B cell (primary cell): ENCODE results near the gene MTUS2. TPM values are rescaled to one million over a fixed set of nuclear protein-coding genes. Genes with fewer than 3 reads are reported as not detected.

ENCODE experiments used
- ATAC-seq: fragments of 200-7000 bp; cut with Tn5 transposase; one replicate; pipeline ENCODE4 v1.10.0; 2021; ENCODE audit warnings: low read depth, mild to moderate bottlenecking, moderate number of reproducible peaks, moderate library complexity
- CTCF ChIA-PET: fragments of 350-600 bp; sonication (Branson Sonifier 250); formaldehyde crosslinking; loops from one replicate; lab custom pipeline; 2021; ENCODE audit warnings: antibody characterized with exemption, inconsistent platforms; lab: Charles Lee
- POLR2A ChIA-PET: fragments of 350-600 bp; sonication (Branson Sonifier 250); formaldehyde crosslinking; loops from one replicate; lab custom pipeline; 2021; ENCODE audit warnings: antibody characterized with exemption; lab: Charles Lee
- DNase-seq: peaks from one replicate; pipeline ENCODE4 v3.0.0; 2013
- H2AFZ ChIP-seq: 2 replicates; pipeline ENCODE4 v1.6.1; 2012; ENCODE audit warnings: mild to moderate bottlenecking, low read depth, low read length; ENCODE audit not compliant: insufficient read depth, poor library complexity, severe bottlenecking
- H3K27ac ChIP-seq, 2 donors: 1 replicate in 1 of 2; 2 replicates in 1 of 2; pipeline ENCODE4 v1.5.1; 2012 to 2013; ENCODE audit warnings: low read length in 2 of 2, mild to moderate bottlenecking in 2 of 2, moderate library complexity in 1 of 2
- H3K27me3 ChIP-seq, 4 experiments: fragments of 200-600 bp in 1 of 4; sonication (generic) in 1 of 4; replicated peaks in 1 of 4; 1 replicate in 2 of 4; 2 replicates in 2 of 4; pipeline versions ENCODE4 v1.6.1 to v1.7.0; 2013 to 2016; ENCODE audit warnings: low read length in 3 of 4, mild to moderate bottlenecking in 2 of 4, mixed read lengths in 1 of 4, moderate library complexity in 1 of 4; ENCODE audit not compliant: insufficient read depth in 4 of 4, control insufficient read depth in 3 of 4; ENCODE audit errors: control extremely low read depth in 1 of 4
- H3K36me3 ChIP-seq, 2 experiments: replicated peaks in 1 of 2; 1 replicate in 1 of 2; 2 replicates in 1 of 2; pipeline versions ENCODE4 v1.6.1 to v1.7.1; 2013; ENCODE audit warnings: low read length in 1 of 2; ENCODE audit not compliant: insufficient read depth in 2 of 2, control insufficient read depth in 1 of 2; ENCODE audit errors: control extremely low read depth in 1 of 2, extremely low read depth in 1 of 2
- H3K4me1 ChIP-seq, 2 donors: fragments of 200-600 bp in 1 of 2; sonication (generic) in 1 of 2; 1 replicate in 1 of 2; 2 replicates in 1 of 2; pipeline versions ENCODE4 v1.5.1 to v1.6.1; 2013 to 2017; ENCODE audit warnings: low read length in 2 of 2; ENCODE audit not compliant: control insufficient read depth in 2 of 2, insufficient read depth in 2 of 2
- H3K4me2 ChIP-seq: replicated peaks from 2 replicates; pipeline ENCODE3; 2012; ENCODE audit warnings: mild to moderate bottlenecking, low read depth, low read length; ENCODE audit not compliant: poor library complexity, severe bottlenecking
- H3K4me3 ChIP-seq, 5 experiments: fragments of 200-600 bp in 1 of 5; sonication (generic) in 1 of 5; 1 replicate in 3 of 5; 2 replicates in 2 of 5; pipeline versions ENCODE4 v1.5.1 to v1.7.0; 2011 to 2016; ENCODE audit warnings: low read length in 4 of 5, mild to moderate bottlenecking in 4 of 5, low read depth in 2 of 5, control low read depth in 1 of 5, moderate library complexity in 1 of 5; ENCODE audit not compliant: insufficient read depth in 1 of 5; ENCODE audit errors: control extremely low read depth in 1 of 5, extremely low read depth in 1 of 5
- H3K79me2 ChIP-seq: fragments of 200-600 bp; sonication (generic); one replicate; pipeline ENCODE4 v1.6.0; 2016; ENCODE audit warnings: low read length; ENCODE audit not compliant: control insufficient read depth, insufficient read depth
- H3K9ac ChIP-seq: fragments of 200-600 bp; sonication (generic); 2 replicates; pipeline ENCODE4 v1.6.1; 2017; ENCODE audit warnings: mild to moderate bottlenecking, low read length, moderate library complexity
- H3K9me3 ChIP-seq, 3 donors: one replicate each; pipeline versions ENCODE4 v1.6.1 to v1.7.1; 2013; ENCODE audit warnings: low read length in 2 of 3; ENCODE audit not compliant: control insufficient read depth in 2 of 3, insufficient read depth in 1 of 3; ENCODE audit errors: control extremely low read depth in 1 of 3
- H4K20me1 ChIP-seq: 2 replicates; pipeline ENCODE4 v1.6.0; 2012; ENCODE audit warnings: mild to moderate bottlenecking, low read length; ENCODE audit not compliant: insufficient read depth, control insufficient read depth, poor library complexity, severe bottlenecking
- H3K27ac Mint-ChIP-seq: one replicate; pipeline ENCODE4 v1.8.0; 2021; ENCODE audit warnings: mixed read lengths
- H3K27me3 Mint-ChIP-seq: one replicate; pipeline ENCODE4 v1.8.0; 2021; ENCODE audit warnings: mixed read lengths
- H3K4me1 Mint-ChIP-seq: one replicate; pipeline ENCODE4 v1.8.0; 2021; ENCODE audit warnings: mixed read lengths
- H3K4me3 Mint-ChIP-seq: one replicate; pipeline ENCODE4 v1.8.0; 2021; ENCODE audit warnings: mixed read lengths
- H3K9me3 Mint-ChIP-seq: one replicate; pipeline ENCODE4 v1.8.0; 2022; ENCODE audit warnings: mixed read lengths; ENCODE audit not compliant: insufficient read depth
- EZH2 ChIP-seq: IDR thresholded peaks from 2 replicates; pipeline ENCODE4 v1.6.1; 2012; ENCODE audit warnings: borderline replicate concordance, low read depth, mild to moderate bottlenecking, moderate library complexity, low read length; ENCODE audit not compliant: insufficient read depth, poor library complexity, severe bottlenecking
- WGBS: methylation state at CpG from one replicate; pipeline ENCODE4 v1.1.5; 2013; ENCODE audit warnings: missing lambda C conversion rate; ENCODE audit not compliant: insufficient coverage; 5-methylcytosine and 5-hydroxymethylcytosine counted together
- intact Hi-C: fragments of 100-400 bp; cut with micrococcal nuclease; formaldehyde crosslinking; loops from one replicate; pipeline ENCODE4 v1.10.0; 2022
- polyA plus RNA-seq: library from polyadenylated mRNA; depleted of rRNA; stranded (reverse); fragments of >200 nt; gene quantifications from 2 replicates; pipeline ENCODE4 v1.2.3, GENCODE V29; 2012
- total RNA-seq, 2 donors: library from RNA; stranded (reverse); fragments of 120-200 nt in 1 of 2; gene quantifications; 1 replicate in 1 of 2; 2 replicates in 1 of 2; pipeline versions ENCODE4 v1.2.3 to v1.2.4, GENCODE V29; 2013 to 2022
- TF ChIP-seq, protein P1 (sequence below): fragments of 200-600 bp; IDR thresholded peaks from one replicate; pipeline ENCODE4 v1.8.0; 2022; ENCODE audit warnings: antibody characterized with exemption, mild to moderate bottlenecking

MTUS2 gene
- total and polyA plus RNA-seq, 2 donors (not counting 1 experiment from before 2014, with no cell fraction given): 0.12 TPM; not detected in 1

- Mint-ChIP-seq H3K27me3 (peaks cover 26% of the 10 kb centered on the region), H3K4me3 (no peak overlapping the region), H3K27ac (no peak overlapping the region), H3K4me1 (peaks cover 6% of the 10 kb centered on the region), H3K9me3 (no peaks in the 10 kb centered on the region)
- ATAC-seq (no peak), DNase-seq (peak; percentile 21)
- H3K27ac ChIP-seq: no peak overlapping the region
- H3K9ac ChIP-seq: no peak overlapping the region
- peaks cover 0 to 4% of the 10 kb centered on the region in 2 donors for H3K4me1 ChIP-seq
- no peak overlapping the region for H3K4me2 ChIP-seq
- ChIA-PET CTCF (interaction anchor here (0.6 to 5.6 kb wide), 21 partner anchors 10 to 1537 kb away, joined by 3 to 113 read pairs (median 7); partner anchors contain the start of gene UBL3), POLR2A (no interaction called here)
- H3K9me3 ChIP-seq: no peaks in the 10 kb centered on the region
- intact Hi-C loops: loop anchor here (10.0 kb wide), 1 partner anchor 337 kb away; no protein-coding TSS in a partner anchor
- H3K36me3 ChIP-seq: no peaks in the 10 kb centered on the region
- H2AFZ ChIP-seq: no peak overlapping the region
- no peaks in the 10 kb centered on the region for H4K20me1 ChIP-seq
- H3K79me2 ChIP-seq: no peaks in the 10 kb centered on the region
- no peak for TF ChIP-seq EZH2
- TF ChIP-seq, protein P1, sequence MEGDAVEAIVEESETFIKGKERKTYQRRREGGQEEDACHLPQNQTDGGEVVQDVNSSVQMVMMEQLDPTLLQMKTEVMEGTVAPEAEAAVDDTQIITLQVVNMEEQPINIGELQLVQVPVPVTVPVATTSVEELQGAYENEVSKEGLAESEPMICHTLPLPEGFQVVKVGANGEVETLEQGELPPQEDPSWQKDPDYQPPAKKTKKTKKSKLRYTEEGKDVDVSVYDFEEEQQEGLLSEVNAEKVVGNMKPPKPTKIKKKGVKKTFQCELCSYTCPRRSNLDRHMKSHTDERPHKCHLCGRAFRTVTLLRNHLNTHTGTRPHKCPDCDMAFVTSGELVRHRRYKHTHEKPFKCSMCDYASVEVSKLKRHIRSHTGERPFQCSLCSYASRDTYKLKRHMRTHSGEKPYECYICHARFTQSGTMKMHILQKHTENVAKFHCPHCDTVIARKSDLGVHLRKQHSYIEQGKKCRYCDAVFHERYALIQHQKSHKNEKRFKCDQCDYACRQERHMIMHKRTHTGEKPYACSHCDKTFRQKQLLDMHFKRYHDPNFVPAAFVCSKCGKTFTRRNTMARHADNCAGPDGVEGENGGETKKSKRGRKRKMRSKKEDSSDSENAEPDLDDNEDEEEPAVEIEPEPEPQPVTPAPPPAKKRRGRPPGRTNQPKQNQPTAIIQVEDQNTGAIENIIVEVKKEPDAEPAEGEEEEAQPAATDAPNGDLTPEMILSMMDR: no peak
- 76% methylated on average over 7 of the region's 14 CpGs for WGBS
- peaks cover 0 to 25% (median 9%) of the 10 kb centered on the region in 4 experiments for H3K27me3 ChIP-seq
- no peak overlapping the region for H3K4me3 ChIP-seq
These were observed 687.2 kb downstream of the MTUS2 start for GRCh38 chr13:29507356-29507755.

- Histone ChIP-seq H3K4me2 (no peak overlapping the region), H3K9me3 (no peaks in the 10 kb centered on the region), H3K79me2 (no peaks in the 10 kb centered on the region), H4K20me1 (no peaks in the 10 kb centered on the region), H2AFZ (no peak overlapping the region), H3K4me1 (peaks cover 0 to under 1% of the 10 kb centered on the region in 2 donors), H3K27me3 (peaks cover 0 to 19% (median 6%) of the 10 kb centered on the region in 4 experiments), H3K36me3 (peaks cover 0 to under 1% of the 10 kb centered on the region in 2 experiments), H3K4me3 (no peak overlapping the region), H3K9ac (no peak overlapping the region), H3K27ac (no peak overlapping the region)
- Mint-ChIP-seq H3K27me3 (peaks cover 18% of the 10 kb centered on the region), H3K9me3 (no peaks in the 10 kb centered on the region), H3K4me1 (peaks cover 6% of the 10 kb centered on the region), H3K27ac (no peak overlapping the region), H3K4me3 (no peak overlapping the region)
- ChIA-PET POLR2A (no interaction called here), CTCF (interaction anchor here (0.6 to 5.6 kb wide), 50 partner anchors 9 to 1297 kb away, joined by 3 to 113 read pairs (median 3); partner anchors contain the start of gene UBL3)
- peak; percentile 82 for ATAC-seq
- DNase-seq: peak; percentile 77
- 45% methylated on average over 16 of the region's 16 CpGs for WGBS
- TF ChIP-seq, protein P1: peak; percentile 98
- TF ChIP-seq EZH2: no peak
- intact Hi-C loops: loop anchor here (1.0 to 10.0 kb wide), 5 partner anchors 200 to 607 kb away; no protein-coding TSS in a partner anchor
These were observed 688.2 kb downstream of the MTUS2 start for GRCh38 chr13:29508130-29508875.
